GM12878 (cell line): ENCODE data around the gene HS3ST3A1. TPM values are rescaled to one million over a fixed set of nuclear protein-coding genes. Genes with fewer than 3 reads are reported as not detected.

Source experiments
- ATAC-seq: fragments of 200-7000 bp; cut with Tn5 transposase; 3 replicates; pipeline ENCODE4 v1.9.1; 2020; ENCODE audit warnings: mild to moderate bottlenecking, moderate library complexity
- BruUV-seq: library from RNA; stranded (reverse); fragments of 400-500 nt; replicated peaks from 2 replicates; lab custom pipeline; 2021; lab: Mats Ljungman, UMichigan
- CTCF ChIA-PET: fragments of 300-600 bp; sonication (Branson Sonifier 250); formaldehyde crosslinking; extraction: SDS; loops from one replicate; lab custom pipeline; 2021; ENCODE audit warnings: inconsistent platforms; lab: Yijun Ruan, JAX
- POLR2A ChIA-PET: fragments of 350-600 bp; formaldehyde crosslinking; extraction: SDS; loops from one replicate; lab custom pipeline; 2021; ENCODE audit warnings: inconsistent platforms; lab: Charles Lee
- RAD21 ChIA-PET: fragments of 300-600 bp; sonication (Branson Sonifier 250); formaldehyde crosslinking; loops from one replicate; lab custom pipeline; 2023; ENCODE audit warnings: antibody characterized with exemption; ENCODE audit not compliant: unreplicated experiment; lab: Charles Lee
- SMC1A ChIA-PET: fragments of 300-600 bp; sonication (Branson Sonifier 250); formaldehyde crosslinking; loops from one replicate; lab custom pipeline; 2023; ENCODE audit not compliant: unreplicated experiment, uncharacterized antibody; lab: Charles Lee
- DNase-seq: peaks from one replicate; pipeline ENCODE4 v3.0.0-alpha.2; 2011; ENCODE audit warnings: low read depth, low spot score
- FAIRE-seq: peaks from 3 replicates; lab custom pipeline; 2011; peaks lifted over from hg19 to GRCh38; lab: Jason Lieb, UNC
- H2AFZ ChIP-seq: 2 replicates; pipeline ENCODE4 v1.6.0; 2011; ENCODE audit warnings: low read depth, low read length, control low read depth; ENCODE audit not compliant: control insufficient read depth
- H3K27ac ChIP-seq: 2 replicates; pipeline ENCODE4 v1.5.1; 2011; ENCODE audit warnings: control low read depth; ENCODE audit not compliant: control insufficient read depth, insufficient read depth
- H3K27me3 ChIP-seq, 2 experiments: replicated peaks in 1 of 2; 2 replicates each; pipeline versions ENCODE4 v1.6.0 to v1.6.1; 2011; ENCODE audit warnings: low read length in 1 of 2; ENCODE audit not compliant: control insufficient read depth in 2 of 2, insufficient read depth in 2 of 2
- H3K36me3 ChIP-seq, 2 experiments: 2 replicates each; pipeline ENCODE4 v1.5.1; 2011; ENCODE audit warnings: low read length in 1 of 2; ENCODE audit not compliant: control insufficient read depth in 2 of 2, insufficient read depth in 2 of 2
- H3K4me1 ChIP-seq: 2 replicates; pipeline ENCODE4 v1.6.1; 2011; ENCODE audit warnings: mild to moderate bottlenecking, low read length, moderate library complexity, mixed read lengths; ENCODE audit not compliant: control insufficient read depth, insufficient read depth
- H3K4me2 ChIP-seq: 2 replicates; pipeline ENCODE4 v1.6.0; 2011; ENCODE audit warnings: control low read depth; ENCODE audit not compliant: control insufficient read depth, insufficient read depth
- H3K4me3 ChIP-seq: fragments of 200-600 bp; sonication (generic); 2 replicates; pipeline ENCODE4 v1.5.1; 2016
- H3K79me2 ChIP-seq: 2 replicates; pipeline ENCODE4 v1.6.0; 2011; ENCODE audit warnings: low read length; ENCODE audit not compliant: control insufficient read depth, insufficient read depth
- H3K9ac ChIP-seq: 2 replicates; pipeline ENCODE4 v1.8.0; 2011; ENCODE audit warnings: low read length, control low read depth, mixed read lengths; ENCODE audit not compliant: control insufficient read depth, insufficient read depth
- H3K9me3 ChIP-seq: replicated peaks from 3 replicates; pipeline ENCODE4 v1.5.1; 2011; ENCODE audit warnings: mild to moderate bottlenecking, low read length; ENCODE audit not compliant: control insufficient read depth, insufficient read depth
- H4K20me1 ChIP-seq: 2 replicates; pipeline ENCODE4 v1.6.0; 2011; ENCODE audit not compliant: control insufficient read depth, insufficient read depth
- BMI1 ChIP-seq: fragments of 450-650 bp; IDR thresholded peaks from 2 replicates; pipeline ENCODE4 v1.6.1; 2016; ENCODE audit warnings: mild to moderate bottlenecking, moderate library complexity, borderline replicate concordance
- CHD4 ChIP-seq: fragments of 200-600 bp; sonication (generic); IDR thresholded peaks from 2 replicates; pipeline ENCODE4 v1.6.1; 2016; ENCODE audit warnings: mild to moderate bottlenecking
- GATAD2B ChIP-seq: fragments of 450-650 bp; conservative IDR thresholded peaks from 2 replicates; pipeline ENCODE4 v1.6.1; 2017; ENCODE audit warnings: low read depth, mild to moderate bottlenecking, moderate library complexity
- HDAC2 ChIP-seq: fragments of 200-600 bp; sonication (generic); IDR thresholded peaks from 2 replicates; pipeline ENCODE4 v1.6.1; 2017
- MAX ChIP-seq: IDR thresholded peaks from 2 replicates; pipeline ENCODE4 v1.6.1; 2012; ENCODE audit warnings: low read depth, low read length, improper control_type of control experiment
- NBN ChIP-seq: fragments of 450-650 bp; IDR thresholded peaks from 2 replicates; pipeline ENCODE4 v1.6.1; 2016
- POLR2AphosphoS5 ChIP-seq: IDR thresholded peaks from 2 replicates; pipeline ENCODE4 v1.6.1; 2011; ENCODE audit warnings: mild to moderate bottlenecking, low read length, inconsistent platforms
- RB1 ChIP-seq: fragments of 450-650 bp; formaldehyde crosslinking; IDR thresholded peaks from 2 replicates; pipeline ENCODE4 v1.6.1; 2017; ENCODE audit warnings: mild to moderate bottlenecking, borderline replicate concordance
- RBBP5 ChIP-seq: fragments of 200-600 bp; sonication (generic); conservative IDR thresholded peaks from 2 replicates; pipeline ENCODE4 v1.6.1; 2016
- SKIL ChIP-seq: fragments of 450-650 bp; IDR thresholded peaks from 2 replicates; pipeline ENCODE4 v1.6.1; 2017; ENCODE audit warnings: mild to moderate bottlenecking, low read depth, inconsistent platforms; ENCODE audit not compliant: poor library complexity, severe bottlenecking
- SREBF2 ChIP-seq: IDR thresholded peaks from 2 replicates; pipeline ENCODE4 v1.6.1; 2012; ENCODE audit warnings: mild to moderate bottlenecking, low read length
- STAT1 ChIP-seq: fragments of 450-650 bp; conservative IDR thresholded peaks from 2 replicates; pipeline ENCODE4 v1.6.1; 2014; ENCODE audit warnings: antibody characterized with exemption, mild to moderate bottlenecking
- STAT3 ChIP-seq: IDR thresholded peaks from 2 replicates; pipeline ENCODE4 v1.6.1; 2011; ENCODE audit warnings: low read depth, low read length, improper control_type of control experiment
- ZNF622 ChIP-seq: fragments of 450-650 bp; IDR thresholded peaks from 2 replicates; pipeline ENCODE4 v1.6.1; 2017; ENCODE audit warnings: mild to moderate bottlenecking, inconsistent platforms
- WGBS: methylation state at CpG from one replicate; pipeline ENCODE4 v1.1.6; 2016; ENCODE audit warnings: low lambda C conversion rate; ENCODE audit not compliant: insufficient replicate concordance, insufficient coverage; ENCODE audit errors: missing lambda C conversion rate; 5-methylcytosine and 5-hydroxymethylcytosine counted together
- in situ Hi-C: fragments of 300-500 bp; cut with MboI; formaldehyde crosslinking; loops from 9 replicates; pipeline ENCODE4 v1.14.3; 2018; ENCODE audit warnings: mixed read lengths
- intact Hi-C: fragments of 100-400 bp; cut with micrococcal nuclease; formaldehyde crosslinking; loops from one replicate; pipeline ENCODE4 v1.14.2; 2022; ENCODE audit not compliant: unreplicated experiment
- polyA plus RNA-seq, 11 experiments: library from polyadenylated mRNA; depleted of rRNA in 4 of 11; unstranded in 6 of 11; stranded (reverse) in 5 of 11; fragments of >200 nt; fragmentation: Nextera tagmentation in 4 of 11; fragmentation: Illumina TruSeq in 1 of 11; extraction: Ambion mirVana in 4 of 11; extraction: Trizol in 1 of 11; gene quantifications; 1 replicate in 1 of 11; 2 replicates in 10 of 11; pipeline versions ENCODE4 v1.2.1 to v1.2.3, GENCODE V29; 2011 to 2016; ENCODE audit warnings: inconsistent platforms in 2 of 11, missing spikeins in 2 of 11, low read depth in 1 of 11
- total RNA-seq, 4 experiments: library from RNA; depleted of rRNA in 3 of 4; stranded (reverse); fragments of >200 nt in 3 of 4; fragmentation: Illumina TruSeq in 1 of 4; extraction: Trizol in 1 of 4; gene quantifications; 2 replicates each; pipeline versions ENCODE4 v1.2.1 to v1.2.3, GENCODE V29; 2013 to 2021

The HS3ST3A1 gene
- total and polyA plus RNA-seq, 10 of the 15 experiments (the other 5 are each of a cell fraction or from before 2014, with no cell fraction given), result 0.24 to 0.26 TPM; not detected in 8

GRCh38 chr17:13539421-13539820 is 62.3 kb downstream of the HS3ST3A1 start (continued):
- TF ChIP-seq SKIL (no peak), NBN (no peak), STAT3 (no peak), BMI1 (no peak), HDAC2 (no peak), SREBF2 (no peak), STAT1 (no peak), RB1 (no peak), RBBP5 (no peak)

GRCh38 chr17:13538841-13539411 is 62.8 kb downstream of the HS3ST3A1 start:
- POLR2A ChIA-PET, result interaction anchor here (1.1 to 1.2 kb wide), 2 partner anchors 13 to 24 kb away, joined by 3 read pairs; no protein-coding TSS in a partner anchor
- CTCF ChIA-PET, result interaction anchor here (1.0 kb wide), 1 partner anchor 55 kb away, joined by 6 read pairs; no protein-coding TSS in a partner anchor
- ATAC-seq (no peak), DNase-seq (no peak), FAIRE-seq (no peak)
- SMC1A ChIA-PET, result interaction anchor here (1.1 to 2.4 kb wide), 5 partner anchors 11 to 202 kb away, joined by 3 to 8 read pairs (median 3); no protein-coding TSS in a partner anchor
- Histone ChIP-seq H3K4me2 (no peak overlapping the region), H3K9me3 (no peaks in the 10 kb centered on the region; the same call in 2 of the 3 replicates), H3K27me3 (no peaks in the 10 kb centered on the region), H2AFZ (no peak overlapping the region), H3K27ac (no peak overlapping the region), H3K9ac (no peak overlapping the region), H3K4me1 (no peaks in the 10 kb centered on the region), H4K20me1 (no peaks in the 10 kb centered on the region), H3K79me2 (no peaks in the 10 kb centered on the region), H3K4me3 (no peak overlapping the region), H3K36me3 (no peaks in the 10 kb centered on the region)
- in situ Hi-C loops (no loop called here), intact Hi-C loops (no loop called here)
- RAD21 ChIA-PET, result no interaction called here
- WGBS, result 45% methylated on average over 4 of the region's 4 CpGs
- BruUV-seq, result no TSS peak
- TF ChIP-seq ZNF622 (no peak), POLR2AphosphoS5 (no peak), CHD4 (no peak), MAX (no peak), BMI1 (no peak), GATAD2B (no peak)
